ENCODE measurements around the gene MCM5.
"Not testable (repeated sequence)": the region's sequence is repeated elsewhere in the genome, so short reads cannot be mapped to it uniquely, and the experiment has no call there.

Gene MCM5

DNA sequence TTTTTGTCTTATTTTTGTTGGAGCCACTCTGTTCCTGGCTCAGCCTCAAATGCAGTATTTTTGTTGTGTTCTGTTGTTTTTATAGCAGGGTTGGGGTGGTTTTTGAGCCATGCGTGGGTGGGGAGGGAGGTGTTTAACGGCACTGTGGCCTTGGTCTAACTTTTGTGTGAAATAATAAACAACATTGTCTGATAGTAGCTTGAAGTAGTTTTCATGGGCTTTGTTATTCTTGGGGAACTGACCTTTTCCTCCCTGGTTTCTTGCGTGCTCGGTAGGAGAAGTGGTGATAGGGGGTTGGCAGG, 6.0 kb upstream of the MCM5 start:
- no peak for DNase-seq (ENCODE audit: low read depth)
- no peak overlapping the region for H3K4me3 ChIP-seq (ENCODE audit: low read length)
- TF ChIP-seq, protein P1, sequence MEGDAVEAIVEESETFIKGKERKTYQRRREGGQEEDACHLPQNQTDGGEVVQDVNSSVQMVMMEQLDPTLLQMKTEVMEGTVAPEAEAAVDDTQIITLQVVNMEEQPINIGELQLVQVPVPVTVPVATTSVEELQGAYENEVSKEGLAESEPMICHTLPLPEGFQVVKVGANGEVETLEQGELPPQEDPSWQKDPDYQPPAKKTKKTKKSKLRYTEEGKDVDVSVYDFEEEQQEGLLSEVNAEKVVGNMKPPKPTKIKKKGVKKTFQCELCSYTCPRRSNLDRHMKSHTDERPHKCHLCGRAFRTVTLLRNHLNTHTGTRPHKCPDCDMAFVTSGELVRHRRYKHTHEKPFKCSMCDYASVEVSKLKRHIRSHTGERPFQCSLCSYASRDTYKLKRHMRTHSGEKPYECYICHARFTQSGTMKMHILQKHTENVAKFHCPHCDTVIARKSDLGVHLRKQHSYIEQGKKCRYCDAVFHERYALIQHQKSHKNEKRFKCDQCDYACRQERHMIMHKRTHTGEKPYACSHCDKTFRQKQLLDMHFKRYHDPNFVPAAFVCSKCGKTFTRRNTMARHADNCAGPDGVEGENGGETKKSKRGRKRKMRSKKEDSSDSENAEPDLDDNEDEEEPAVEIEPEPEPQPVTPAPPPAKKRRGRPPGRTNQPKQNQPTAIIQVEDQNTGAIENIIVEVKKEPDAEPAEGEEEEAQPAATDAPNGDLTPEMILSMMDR (conservative IDR thresholded peaks at IDR 0.05; ENCODE audit: low read depth, low read length): no peak

DNA sequence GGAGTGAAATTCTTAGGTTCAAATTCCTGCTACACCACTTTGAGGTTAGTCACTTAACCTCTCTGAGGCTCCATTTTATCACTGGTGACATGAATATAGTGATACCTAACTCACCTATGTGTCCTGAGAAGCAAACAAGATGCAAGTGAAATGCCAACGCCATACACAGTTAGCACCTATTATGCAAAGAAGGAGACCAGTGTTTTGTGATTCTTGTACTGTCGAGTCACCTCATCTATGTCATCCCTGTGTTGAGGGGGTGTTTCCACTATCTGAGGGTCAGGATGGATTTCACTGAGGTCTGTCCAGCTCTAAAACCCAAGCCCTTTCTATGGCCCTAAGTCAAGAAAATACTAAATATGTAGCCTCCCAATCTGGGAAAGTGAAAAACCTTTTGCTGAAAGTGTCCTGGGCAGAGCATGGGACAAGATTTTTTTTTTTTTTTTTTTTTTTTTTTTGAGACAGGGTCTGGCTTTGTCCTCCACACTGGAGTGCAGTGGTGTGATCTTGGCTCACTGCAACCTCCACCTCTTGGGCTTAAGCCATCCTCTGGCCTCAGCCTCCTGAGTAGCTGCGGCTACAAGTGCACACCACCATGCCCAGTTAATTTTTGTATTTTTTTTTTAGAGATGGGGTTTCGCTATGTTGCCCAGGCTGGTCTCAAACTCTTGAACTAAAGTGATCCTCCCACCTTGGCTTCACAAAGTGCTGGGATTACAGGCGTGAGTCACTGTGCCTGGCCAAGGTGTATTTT, 5.0 kb upstream of the MCM5 start:
- TF ChIP-seq, protein P1 (conservative IDR thresholded peaks at IDR 0.05; ENCODE audit: low read depth, low read length): no peak
- no peak for DNase-seq (ENCODE audit: low read depth)
- no peak overlapping the region for H3K4me3 ChIP-seq (ENCODE audit: low read length)

DNA sequence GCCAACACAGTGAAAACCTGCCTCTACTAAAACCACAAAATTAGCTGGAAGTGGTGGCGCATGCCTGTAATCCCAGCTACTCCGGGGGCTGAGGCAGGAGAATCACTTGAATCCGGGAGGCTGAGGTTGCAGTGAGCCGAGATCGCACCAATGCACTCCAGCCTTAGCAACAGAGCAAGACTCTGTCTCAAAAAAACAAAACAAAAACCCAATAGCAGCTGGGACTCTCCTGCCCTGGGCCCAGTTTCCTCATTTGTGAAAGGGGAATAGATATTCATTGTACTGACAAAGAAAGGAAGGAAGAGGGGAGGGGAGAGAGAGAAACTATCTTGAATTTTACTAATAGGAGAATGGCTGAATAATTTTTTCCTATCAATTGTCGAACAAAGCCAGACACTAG, 3.3 kb upstream of the MCM5 start:
- DNase-seq (ENCODE audit: low read depth); H3K4me3 ChIP-seq (ENCODE audit: low read length): not testable (repeated sequence)

DNA sequence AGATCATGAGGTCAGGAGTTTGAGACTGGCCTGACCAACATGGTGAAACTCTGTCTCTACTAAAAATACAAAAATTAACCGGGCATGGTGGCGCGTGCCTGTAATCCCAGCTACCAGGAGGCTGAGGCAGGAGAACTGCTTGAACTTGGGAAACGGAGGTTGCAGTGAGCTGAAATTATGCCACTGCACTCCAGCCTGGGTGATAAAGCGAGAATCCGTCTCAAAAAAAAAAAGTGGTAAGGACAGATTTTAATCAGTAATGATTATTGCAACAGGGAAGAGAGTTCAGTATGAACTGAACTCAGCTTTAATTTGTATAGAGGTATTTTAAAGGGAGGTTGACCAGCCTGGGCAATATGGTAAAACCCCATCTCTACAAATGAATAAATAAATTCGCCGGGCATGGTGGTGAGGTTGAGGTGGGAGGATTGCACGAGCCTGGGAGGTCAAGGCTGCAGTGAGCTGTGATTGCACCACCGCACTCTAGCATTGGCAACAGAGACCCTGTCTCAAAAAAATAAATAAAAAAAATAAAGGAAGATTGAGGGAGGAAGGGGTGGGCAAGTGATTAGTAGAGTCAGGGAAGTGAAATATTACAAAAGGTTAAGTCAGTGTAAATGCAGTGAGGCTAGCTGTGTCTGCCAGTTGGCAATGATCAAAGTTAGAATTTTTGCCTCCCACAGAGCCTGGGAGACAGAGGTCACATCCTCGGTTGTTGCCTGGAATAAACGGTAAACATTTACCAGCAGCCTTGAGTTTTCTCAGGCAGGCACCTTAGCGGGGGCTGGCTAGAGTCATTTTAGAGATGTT, 2.6 kb upstream of the MCM5 start:
- no peak overlapping the region for H3K4me3 ChIP-seq (ENCODE audit: low read length)
- DNase-seq (ENCODE audit: low read depth): no peak
- TF ChIP-seq, protein P1 (conservative IDR thresholded peaks at IDR 0.05; ENCODE audit: low read depth, low read length): no peak

DNA sequence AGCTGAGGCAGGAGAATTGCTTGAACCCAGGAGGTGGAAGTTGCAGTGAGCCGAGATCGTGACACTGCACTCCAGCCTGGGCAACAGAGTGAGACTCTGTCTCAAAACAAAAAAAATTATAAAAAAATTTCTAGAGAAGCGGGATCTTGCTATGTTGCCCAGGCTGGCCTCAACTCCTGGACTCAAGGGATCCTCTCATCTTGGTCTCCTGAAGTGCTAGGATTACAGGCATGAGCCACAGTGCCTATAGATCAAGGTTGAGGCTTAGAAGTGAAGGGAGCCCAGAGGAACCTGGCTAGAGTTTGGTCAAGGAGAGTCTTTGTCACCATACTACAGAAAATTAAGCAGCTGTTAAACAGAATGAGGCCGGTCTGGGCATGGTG, 1.4 kb upstream of the MCM5 start:
- H3K4me3 ChIP-seq (ENCODE audit: low read length): no peak overlapping the region
- TF ChIP-seq, protein P1 (conservative IDR thresholded peaks at IDR 0.05; ENCODE audit: low read depth, low read length): no peak
- no peak for DNase-seq (ENCODE audit: low read depth)

DNA sequence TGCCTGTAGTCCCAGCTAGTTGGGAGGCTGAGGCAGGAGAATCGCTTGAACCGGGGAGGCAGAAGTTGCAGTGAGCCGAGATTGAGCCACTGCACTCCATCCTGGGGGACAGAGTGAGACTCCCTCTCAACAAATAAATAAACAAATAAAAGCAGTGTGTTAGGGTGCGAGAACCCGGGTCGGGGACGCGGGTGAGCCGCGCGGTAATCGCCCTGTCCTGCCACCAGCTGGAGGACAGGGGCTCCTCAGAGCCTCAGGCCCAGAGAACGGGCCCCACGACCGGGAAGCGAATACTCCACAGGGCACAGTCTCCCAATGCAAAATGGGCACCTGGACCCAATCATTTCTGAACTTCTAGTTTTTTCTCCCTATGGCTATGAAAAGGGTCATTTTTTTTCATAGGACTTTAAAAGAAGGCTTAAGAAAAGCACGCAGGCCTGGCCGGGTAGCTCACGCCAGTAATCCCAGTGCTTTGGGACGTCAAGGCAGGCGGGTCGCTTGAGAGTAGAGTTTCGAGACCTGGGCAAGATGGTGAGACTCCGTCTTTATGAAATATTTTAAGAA, 744 bp upstream of the MCM5 start:
- TF ChIP-seq, protein P1 (conservative IDR thresholded peaks at IDR 0.05; ENCODE audit: low read depth, low read length): no peak
- no peak for DNase-seq (ENCODE audit: low read depth)
- H3K4me3 ChIP-seq (ENCODE audit: low read length): peak overlapping the region; percentile 93

DNA sequence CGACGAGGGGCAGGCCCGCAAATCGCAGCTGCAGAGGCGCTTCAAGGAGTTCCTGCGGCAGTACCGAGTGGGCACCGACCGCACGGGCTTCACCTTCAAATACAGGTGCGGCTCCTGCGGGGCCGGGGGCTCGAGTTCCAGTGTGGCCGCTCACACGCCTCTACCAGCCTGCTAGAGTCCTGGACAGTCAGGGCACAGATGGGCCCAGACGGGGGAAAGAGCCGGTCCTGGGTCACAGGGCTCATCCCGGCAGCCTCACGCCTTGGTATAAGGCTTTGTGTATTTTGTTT, 506 bp downstream of the MCM5 start:
- TF ChIP-seq, protein P1 (conservative IDR thresholded peaks at IDR 0.05; ENCODE audit: low read depth, low read length): no peak
- DNase-seq (ENCODE audit: low read depth): no peak
- H3K4me3 ChIP-seq (ENCODE audit: low read length): peak overlapping the region; percentile 93
